Measurements from ENCODE around the gene FAM90A26.
"Not testable (repeated sequence)": the region's sequence is repeated elsewhere in the genome, so short reads cannot be mapped to it uniquely, and the experiment has no call there.

Gene FAM90A26, protein sequence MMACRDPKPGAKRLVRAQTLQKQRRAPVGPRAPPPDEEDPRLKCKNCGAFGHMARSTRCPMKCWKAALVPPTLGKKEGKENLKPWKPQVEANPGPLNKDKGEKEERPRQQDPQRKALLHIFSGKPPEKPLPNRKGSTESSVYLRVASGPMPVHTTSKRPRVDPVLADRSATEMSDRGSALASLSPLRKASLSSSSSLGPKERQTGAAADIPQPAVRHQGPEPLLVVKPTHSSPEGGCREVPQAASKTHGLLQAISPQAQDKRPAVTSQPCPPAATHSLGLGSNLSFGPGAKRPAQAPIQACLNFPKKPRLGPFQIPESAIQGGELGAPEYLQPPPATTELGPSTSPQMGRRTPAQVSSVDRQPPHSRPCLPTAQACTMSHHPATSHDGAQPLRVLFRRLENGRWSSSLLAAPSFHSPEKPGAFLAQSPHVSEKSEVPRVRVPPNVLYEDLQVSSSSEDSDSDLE
- 0 reads per million in 2 experiments for total RNA-seq

DNA sequence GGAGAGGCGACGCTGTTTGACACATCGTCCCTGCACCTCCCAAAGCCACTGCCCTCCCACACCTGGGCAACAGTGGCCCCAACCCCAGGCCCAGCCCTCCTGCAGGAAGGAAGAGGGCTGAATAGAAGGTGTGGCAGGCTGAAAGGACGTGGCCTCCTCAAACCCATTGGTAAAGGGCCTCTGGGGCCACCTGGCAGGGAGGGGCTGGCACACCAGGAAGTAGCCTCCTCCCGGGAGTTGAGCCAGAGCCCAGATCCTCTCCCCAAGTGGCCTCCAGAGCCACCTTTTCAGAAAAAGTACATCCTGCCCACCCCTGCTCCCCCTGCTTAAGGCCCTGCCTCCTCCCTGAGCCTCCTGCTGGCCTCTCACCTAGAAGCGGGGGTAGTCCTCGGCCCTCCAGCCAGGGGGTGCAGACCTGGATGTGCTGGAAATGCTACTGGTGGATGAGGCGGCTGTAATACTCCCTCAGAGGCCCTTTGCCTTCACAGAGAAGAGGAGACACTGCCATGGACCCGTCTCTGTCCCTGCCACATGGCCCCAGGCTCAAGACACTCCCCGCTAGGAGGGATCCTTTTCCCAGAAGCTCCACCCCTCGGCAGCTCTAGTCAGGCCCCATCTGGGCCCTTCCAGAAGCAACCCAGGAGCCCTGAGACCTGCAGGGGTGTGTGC lies at the start of gene FAM90A26:
Gene FAM90A26, plus strand, starts transcription at position 619 of the 669 bp plus-strand sequence. CDS start 2,764 bp downstream, outside the sequence.
- DNase-seq (ENCODE audit: low read depth), result not testable (repeated sequence)

DNA sequence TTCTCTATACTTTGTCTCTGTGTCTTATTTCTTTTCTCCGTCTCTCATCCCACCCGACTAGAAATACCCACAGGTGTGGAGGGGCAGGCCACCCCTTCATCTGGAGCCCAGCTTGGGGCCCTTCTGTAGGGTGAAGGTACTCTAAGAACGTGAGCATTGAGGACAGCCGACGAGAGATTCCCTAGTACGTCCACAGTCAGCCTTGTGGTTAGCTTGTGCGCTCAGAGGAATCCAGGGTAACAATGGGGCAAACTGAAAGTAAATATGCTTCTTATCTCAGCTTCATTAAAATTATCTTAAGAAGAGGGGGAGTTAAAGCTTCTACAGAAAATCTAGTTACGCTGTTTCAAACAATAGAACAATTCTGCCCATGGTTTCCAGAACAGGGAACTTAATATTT lies 47.5 kb upstream of the FAM90A26 start:
- not testable (repeated sequence) for DNase-seq (ENCODE audit: low read depth)

DNA sequence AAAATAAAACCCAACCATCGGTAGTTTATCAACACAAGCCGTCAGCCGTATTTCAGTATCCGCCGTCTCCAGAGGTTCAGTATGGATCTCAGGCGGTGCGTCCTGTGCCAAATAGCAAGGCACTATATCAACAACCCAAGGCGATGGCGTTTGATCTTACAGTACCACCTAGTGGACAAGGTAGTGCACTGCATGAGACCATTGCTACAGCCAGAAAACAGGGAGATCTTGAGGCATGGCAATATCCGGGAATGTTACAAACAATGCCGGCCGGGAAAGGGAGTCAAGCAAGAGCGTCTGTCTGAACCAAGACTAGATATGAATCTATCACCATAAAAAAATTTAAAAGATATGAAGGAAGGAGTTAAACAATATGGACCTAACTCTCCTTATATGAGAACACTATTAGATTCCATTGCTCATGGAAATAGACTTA lies 46.6 kb upstream of the FAM90A26 start:
- peak; percentile 6 for DNase-seq (ENCODE audit: low read depth)

DNA sequence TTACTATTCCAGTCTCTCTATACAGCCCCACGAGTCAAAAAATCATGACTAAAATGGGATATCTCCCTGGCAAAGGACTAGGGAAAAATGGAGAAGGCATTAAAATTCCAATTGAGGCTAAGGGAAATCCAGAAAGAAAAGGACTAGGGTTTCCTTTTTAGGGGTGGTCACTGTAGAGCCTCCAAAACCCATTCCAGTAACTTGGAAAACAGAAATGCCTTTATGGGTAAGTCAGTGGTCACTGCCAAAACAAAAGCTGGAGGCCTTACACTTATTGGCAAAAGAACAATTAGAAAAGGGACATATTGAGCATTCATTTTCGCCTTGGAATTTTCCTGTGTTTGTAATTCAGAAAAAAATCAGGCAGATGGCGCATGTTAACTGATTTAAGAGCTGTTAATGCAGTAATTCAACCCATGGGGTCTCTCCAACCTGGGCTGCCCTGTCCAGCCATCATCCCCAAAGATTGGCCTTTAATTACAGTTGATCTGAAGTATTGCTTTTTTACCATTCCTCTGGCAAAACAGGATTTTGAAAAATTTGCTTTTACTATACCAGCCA lies 44.5 kb upstream of the FAM90A26 start:
- not testable (repeated sequence) for DNase-seq (ENCODE audit: low read depth)

DNA sequence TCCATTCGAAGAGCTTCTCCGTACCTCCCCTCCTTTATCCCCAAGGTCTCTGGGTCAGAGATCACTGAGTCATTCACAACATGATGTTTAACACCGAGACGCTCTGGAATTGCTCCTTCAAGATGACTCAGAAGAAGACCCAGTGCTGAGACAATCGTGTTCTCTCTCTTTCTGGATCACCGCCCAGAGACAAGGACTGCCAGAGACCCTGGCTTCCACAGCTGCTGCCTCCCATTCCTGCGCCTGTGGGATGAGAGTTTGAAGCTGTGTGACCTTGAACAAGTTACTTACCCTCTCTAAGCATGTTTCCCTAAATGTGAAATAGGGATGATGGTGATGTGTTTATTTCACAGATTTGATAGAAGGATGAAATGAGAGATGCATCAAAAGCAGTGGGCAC lies 38.8 kb upstream of the FAM90A26 start:
- not testable (repeated sequence) for DNase-seq (ENCODE audit: low read depth)

DNA sequence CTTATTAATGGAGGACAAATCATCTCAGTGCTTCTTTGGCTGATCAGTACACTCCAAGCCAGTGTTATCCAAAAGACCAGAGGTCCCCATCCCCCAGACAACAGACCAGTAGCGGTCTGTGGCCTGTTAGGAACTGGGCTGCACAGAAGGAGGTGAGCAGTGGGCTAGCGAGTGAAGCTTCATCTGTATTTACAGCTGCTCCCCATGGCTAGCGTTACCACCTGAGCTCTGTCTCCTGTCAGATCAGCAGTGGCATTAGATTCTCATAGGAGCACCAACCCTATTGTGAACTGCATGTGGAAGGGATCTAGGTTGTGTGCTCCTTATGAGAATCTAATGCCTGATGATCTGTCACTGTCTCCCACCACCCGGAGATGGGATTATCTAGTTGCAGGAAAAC lies 37.4 kb upstream of the FAM90A26 start:
- not testable (repeated sequence) for DNase-seq (ENCODE audit: low read depth)

DNA sequence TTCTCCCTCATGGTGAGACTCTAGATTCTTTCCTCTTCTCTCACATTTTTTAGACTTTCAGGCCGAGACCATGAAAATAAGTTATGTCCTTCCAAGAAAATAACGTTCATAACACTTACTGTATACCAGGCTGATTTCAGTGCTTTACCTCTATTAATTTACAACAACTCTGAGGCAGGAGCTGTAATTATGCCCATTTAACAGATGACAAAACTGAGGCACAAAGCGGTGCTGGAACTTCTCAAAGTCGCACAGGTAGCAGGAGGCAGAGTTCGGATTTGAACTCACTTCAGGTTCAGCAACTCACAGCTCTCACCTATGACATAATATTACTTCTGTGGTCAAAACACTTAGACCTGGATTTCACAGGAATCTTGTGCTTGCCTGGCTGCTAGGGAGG lies 36.2 kb upstream of the FAM90A26 start:
- not testable (repeated sequence) for DNase-seq (ENCODE audit: low read depth)

DNA sequence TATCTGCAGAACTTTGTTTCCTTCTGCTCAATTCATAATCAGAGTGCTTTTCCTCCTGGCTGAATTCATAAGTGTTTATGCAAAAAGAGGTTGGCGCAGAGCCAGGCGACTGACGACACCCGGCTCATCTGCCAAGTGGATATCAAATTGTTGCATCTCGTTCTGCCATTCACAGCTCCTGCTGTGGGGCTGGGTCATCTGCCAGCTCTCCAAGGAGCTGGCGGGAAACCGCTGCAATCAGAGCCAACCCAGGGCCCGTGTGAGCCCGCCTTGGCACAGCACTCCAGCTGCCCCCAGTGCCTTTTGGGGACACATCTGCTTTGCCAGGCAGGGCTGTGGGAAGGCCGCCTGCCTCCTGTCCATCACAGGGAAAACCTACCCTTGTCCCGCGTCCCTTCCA lies 35.7 kb upstream of the FAM90A26 start:
- DNase-seq (ENCODE audit: low read depth), result not testable (repeated sequence)

DNA sequence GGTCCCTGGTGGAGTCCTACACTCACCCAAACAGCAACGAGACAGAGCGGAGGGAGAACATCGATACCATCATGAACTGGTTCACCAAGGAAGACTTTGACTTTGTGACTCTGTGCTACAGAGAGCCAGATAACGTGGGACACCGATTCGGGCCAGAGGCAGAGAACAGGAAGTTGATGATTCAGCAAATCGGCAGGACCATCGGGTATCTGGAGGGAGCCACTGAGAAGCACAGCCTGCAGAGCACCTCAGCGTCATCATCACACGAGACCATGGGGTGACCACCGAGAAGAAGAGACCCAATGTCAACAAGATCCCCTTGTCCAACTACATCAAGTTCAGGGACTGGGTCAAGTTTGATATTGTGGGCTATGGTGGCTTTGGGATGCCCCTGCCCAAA lies 29.2 kb upstream of the FAM90A26 start:
- not testable (repeated sequence) for DNase-seq (ENCODE audit: low read depth)

DNA sequence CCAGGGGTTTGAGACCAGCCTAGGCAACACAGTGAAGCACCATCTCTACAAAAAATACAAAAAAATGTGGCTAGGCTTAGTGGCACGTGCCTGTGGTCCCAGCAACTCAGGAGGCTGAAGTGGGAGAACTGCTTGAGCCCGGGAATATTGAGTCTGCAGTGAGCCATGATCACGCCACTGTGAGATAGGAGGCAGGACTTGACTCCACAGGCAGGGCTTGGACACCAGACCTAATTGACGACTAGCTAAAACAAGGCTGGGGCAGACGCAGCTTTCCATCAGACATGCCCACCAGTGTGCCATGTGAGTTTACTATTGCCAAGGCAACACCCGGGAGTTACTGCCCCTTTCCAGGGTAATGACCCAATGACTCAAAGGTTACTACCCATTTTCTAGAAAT lies 27.4 kb upstream of the FAM90A26 start:
- DNase-seq (ENCODE audit: low read depth), result not testable (repeated sequence)

DNA sequence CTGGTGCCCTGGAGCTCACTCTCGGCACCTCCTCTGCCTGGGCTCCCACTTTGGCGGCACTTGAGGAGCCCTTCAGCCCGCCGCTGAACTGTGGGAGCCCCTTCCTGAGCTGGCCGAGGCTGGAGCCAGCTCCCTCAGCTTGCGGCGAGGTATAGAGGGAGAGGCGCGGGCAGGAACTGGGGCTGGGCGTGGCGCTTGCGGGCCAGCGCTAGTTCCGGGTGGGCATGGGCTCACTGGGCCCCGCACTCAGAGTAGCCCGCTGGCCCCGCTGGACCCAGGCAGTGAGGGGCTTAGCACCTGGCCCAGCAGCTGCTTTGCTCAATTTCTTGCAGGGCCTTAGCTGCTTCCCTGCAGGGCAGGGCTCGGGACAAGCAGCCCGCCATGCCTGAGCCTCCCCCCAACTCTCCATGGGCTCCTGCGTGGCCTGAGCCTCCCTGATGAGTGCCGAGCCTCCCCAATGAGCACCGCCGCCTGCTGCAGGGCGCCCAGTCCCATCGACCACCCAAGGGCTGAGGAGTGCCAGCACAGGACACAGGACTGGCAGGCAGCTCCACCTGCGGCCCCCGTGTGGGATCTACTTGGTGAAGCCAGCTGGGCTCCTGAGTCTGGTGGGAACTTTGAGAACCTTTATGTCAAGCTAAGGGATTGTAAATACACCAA lies 26.7 kb upstream of the FAM90A26 start:
- no peak for DNase-seq (ENCODE audit: low read depth)

DNA sequence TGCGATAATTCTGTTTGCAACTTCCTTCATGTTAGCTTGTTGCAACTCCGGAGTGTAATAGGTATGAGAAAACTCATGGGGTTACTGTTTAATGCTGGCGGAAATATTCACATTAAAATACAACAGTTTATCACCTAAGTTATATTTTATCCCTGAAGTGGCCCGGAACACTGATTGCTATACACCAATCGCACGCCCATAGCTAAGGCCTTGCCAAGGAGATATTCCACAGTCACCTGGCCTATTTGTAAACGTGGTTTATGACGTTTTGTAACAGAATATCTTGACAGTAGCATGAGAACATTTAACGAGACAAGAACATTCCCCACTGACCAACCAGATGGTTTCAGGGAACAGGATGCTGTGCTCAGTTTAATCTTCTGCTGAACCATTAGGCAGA lies 23.2 kb upstream of the FAM90A26 start:
- DNase-seq (ENCODE audit: low read depth), result no peak

DNA sequence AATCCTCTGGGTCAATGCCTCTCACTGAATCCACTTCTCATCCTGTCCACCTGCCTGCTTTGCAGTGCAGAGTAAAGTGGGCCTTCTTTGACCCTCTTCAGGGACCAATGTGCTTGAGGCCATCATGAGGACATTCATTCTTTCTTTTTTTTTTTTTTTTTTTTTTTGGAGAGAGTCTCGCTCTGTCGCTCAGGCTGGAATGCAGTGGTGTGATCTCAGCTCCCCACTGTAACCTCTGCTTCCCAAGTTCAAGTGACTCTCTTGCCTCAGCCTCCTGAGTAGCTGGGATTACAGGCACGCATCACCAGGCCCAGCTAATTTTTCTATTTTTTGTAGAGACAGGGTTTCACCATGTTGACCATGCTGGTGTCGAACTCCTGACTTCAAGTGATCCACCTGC lies 22.8 kb upstream of the FAM90A26 start:
- not testable (repeated sequence) for DNase-seq (ENCODE audit: low read depth)

DNA sequence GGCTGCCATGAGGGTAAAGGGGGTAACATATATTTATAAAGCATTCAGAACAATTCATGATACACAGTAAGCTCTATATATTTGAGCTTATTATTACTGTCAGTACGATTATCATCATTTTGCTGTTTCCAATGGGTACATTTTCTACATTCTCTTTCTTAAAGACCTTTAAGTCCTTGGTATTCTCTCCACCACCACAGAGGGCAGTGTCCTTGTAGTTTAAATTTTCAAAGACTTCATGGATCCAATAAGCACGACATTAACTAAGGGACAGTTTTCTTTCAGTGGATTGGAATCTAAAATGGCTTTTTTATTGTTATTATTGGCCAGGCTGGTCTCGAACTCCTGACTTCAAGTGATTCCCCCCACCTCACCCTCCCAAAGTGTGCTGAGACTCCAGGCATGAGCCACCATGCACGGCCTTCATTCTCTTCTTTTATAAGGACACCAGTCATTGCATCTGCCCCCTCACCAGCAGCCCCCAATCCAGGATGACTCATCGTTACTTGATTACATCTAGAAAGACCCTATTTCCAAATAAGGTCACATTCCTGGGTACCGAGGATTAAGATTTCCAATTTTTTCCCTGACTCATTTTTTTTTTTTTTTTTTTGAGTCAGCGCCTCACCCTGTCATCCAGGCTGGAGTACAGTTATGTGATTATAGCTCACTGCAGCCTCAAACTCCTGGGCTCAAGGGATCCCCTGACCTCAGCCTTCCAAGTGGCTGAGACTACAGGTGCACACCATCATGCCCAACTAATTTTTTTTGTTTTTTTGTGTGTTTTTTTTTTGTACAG lies 21.4 kb upstream of the FAM90A26 start:
- DNase-seq (ENCODE audit: low read depth), result not testable (repeated sequence)

DNA sequence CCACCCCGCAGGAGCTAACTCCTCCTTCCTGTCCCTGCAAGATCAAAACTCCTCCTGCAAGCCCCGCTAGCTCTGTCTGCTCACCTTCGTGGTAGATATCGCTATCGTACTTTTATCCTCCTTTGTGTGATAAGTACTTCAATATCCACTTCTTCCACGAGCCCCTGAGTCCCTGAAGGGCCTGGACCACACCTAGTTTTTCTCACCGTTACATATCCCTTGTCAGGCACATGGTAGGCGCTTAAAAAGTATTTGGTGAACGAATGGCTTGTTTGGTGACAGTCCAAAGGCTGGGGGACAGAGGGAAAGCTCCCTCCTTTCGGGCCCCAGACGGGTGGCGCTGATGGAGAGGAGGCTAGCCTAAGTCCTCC lies 18.4 kb upstream of the FAM90A26 start:
- DNase-seq (ENCODE audit: low read depth), result not testable (repeated sequence)

DNA sequence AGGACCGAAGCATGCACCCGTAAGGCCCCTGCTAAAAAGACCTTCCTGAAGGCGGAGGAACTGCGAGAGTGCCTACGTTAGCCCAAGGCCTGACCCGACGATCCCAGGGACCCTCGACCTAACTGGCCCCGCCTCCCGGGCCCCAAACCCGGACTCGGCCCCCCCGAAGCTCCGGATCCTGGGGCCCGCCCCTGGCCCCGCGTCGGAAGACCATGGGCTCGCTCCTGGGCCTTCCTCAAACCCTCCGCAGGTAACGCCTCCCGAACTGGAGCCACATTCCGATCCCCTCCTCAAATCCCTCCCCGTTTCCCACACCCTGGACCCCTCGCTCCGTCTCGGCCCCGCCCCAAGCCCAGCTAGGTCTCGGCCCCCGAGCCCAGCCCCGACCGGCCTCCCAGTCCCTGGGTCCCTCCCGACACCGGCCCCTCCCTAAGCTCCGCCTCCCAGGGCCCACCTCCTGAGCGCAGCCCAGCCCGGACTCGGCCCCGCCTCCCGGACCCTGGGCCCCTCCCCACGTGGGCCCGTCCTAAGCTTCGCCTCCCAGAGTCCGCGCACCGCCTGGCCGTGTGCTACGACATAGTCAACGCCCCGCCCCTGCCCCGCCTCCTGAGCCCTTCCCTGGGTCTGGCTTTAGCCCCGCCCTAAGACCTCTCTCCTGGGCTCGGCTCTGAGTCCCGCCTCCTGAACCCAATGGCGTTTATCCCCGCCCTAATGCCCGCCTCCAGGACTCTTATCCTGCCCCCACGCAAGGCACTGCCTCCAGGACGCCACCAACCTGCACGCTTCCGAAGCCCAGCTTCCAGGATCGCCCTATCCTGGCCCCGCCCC lies 17.8 kb upstream of the FAM90A26 start:
- peak; percentile 89 for DNase-seq (ENCODE audit: low read depth)

DNA sequence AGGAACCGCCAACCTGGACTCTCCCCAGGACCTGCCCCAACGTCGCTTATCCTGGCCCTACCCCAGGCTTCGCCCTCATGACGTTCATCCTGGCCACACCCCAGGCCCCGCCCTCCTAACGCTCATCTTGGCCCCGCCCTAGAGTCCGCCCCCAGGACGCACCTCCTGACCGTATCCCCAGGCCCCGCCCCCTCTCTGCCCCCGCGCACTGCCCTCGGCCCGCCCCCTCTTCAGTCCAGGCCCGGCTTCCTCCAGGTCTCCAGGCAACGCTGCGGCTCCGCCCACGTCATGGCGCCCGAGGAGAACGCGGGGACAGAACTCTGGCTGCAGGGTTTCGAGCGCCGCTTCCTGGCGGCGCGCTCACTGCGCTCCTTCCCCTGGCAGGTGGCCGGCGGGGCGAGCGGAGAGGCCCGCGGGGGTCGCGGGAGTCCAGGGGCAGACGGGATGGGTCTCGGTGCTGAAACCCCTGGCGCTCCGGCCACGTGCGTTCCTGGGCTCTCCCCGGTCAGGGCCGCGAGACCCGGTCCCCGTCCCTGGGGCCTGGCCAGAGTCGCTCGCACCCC lies 17.1 kb upstream of the FAM90A26 start:
- DNase-seq (ENCODE audit: low read depth), result peak; percentile 95

DNA sequence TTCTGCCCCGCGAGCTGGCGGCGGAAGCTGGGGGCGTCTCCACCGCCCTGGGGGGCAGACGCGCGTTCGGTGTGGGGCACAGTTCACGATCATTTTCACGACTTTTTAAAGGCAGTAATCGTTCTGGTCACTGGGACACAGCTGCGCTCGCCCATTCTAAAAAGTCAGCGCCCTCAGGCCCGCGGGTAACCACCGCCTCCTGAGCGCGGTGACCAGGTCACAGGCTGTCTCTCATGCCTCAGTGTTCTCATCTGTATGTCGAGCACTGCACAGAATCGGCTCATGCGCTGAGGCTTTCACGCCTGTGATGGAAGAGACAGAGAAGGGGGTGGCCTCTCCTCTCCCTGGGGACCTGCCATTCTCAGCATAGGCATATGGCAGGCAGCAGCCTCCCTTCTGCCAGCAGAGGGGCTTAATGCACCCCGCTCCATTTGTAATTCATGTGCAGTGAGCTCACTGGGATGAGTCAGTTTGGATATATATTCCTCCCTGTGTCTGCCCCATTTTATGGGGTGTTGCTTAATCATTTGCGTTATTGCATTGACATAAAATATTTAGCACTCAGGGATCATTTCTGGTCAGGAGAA lies 16.5 kb upstream of the FAM90A26 start:
- not testable (repeated sequence) for DNase-seq (ENCODE audit: low read depth)

DNA sequence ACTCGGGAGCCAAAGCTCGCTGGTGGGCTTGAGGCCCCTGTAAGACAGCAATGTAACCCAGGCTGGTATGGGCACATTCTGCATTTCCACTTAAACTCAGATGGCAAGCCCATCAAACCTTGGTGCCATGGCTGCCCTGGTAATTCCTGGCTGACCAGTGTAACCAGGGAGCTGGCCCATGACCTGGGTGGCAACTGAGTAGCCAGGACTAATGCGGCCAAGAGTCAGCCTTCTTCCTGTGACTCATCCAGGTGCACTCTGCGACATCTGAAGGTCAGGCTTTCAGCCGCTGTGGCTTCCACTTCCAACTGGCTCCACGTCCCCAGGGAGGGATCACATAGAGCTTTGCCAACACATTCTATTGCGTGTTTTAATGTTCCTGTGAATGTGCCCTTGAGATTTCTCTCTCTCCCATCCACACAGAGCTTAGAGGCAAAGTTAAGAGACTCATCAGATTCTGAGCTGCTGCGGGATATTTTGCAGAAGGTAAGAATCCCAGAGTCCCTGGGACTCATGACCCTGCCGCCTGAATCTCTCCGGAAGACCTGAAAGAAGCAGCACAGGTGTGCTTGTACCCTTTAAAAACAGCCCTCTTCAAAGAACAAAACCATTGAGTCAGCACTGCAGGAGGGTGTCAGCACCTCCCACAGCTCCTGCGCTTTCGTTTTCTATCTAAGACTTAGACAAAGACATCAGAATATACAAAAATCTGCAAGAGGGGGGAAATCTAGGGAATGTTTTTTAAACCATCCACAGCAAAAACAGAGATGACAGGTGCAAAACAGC lies 14.9 kb upstream of the FAM90A26 start:
- not testable (repeated sequence) for DNase-seq (ENCODE audit: low read depth)
